A673 (cell line): ENCODE results near the gene SCN10A.

Experiments
- CTCF ChIP-seq: fragments of 300-800, 200-600 bp; sonication (generic); conservative IDR thresholded peaks from 2 replicates; pipeline ENCODE4 v1.5.1; 2017; ENCODE audit warnings: low read depth, mild to moderate bottlenecking, antibody characterized with exemption, low read length, moderate library complexity, mixed read lengths
- EZH2 ChIP-seq: fragments of 200-600 bp; sonication (generic); IDR thresholded peaks from 2 replicates; pipeline ENCODE4 v1.6.1; 2017; ENCODE audit warnings: borderline replicate concordance, low read depth, mild to moderate bottlenecking, mixed read lengths, antibody characterized with exemption, low read length; ENCODE audit not compliant: poor library complexity, severe bottlenecking

GRCh38 chr3:38698760-38699159, 117.3 kb downstream of the SCN10A start:
- TF ChIP-seq CTCF (no peak), EZH2 (no peak)
